ENCODE measurements around the gene DDX42.
A peak's percentile ranks its signal among the peaks of the same experiment; 100 is the strongest.

Gene DDX42

DNA sequence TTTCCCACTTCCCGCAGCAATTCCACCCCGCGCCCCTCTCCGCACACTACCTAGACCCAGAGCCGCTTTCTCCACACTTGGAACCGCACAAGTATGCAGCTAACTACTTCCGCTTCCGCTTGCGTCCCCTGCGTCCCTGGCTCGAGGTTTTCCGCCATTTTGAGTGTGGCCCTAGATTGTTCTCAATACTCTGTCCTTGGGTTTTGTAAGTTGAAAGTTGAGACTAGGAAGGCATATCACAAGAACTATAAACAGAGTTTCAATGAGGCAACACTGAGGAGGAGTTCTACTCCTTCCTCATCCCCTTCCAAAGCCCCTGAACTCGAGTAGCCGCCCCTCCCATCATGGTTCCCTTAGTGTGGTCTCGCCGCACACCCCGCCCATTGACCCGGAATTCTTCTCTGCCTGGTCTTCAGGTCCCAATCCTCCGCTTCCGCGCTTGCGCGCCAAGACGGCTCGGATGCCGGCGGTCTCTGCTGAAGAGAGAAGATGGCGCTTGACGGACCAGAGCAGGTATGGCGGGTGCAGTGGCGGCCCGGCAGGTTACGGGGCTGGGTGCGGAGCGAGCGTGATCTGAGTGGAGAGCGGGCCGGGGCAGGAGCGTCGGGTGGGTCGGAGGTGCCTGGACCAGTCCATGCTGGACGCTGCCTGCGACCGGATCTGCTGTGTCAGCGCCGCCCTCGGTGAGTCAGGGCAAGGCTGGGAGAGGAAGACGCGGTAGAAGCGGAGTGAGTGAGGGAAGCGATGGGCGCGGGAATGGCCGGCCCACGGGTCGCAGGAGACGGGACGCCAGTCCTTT is 53.2 kb downstream of the DDX42 start, which contains the start of the genes FTSJ3 and PSMC5:
Gene FTSJ3 (minus strand): TSS at position 662 of the 799 bp plus-strand sequence. CDS start 761 bp downstream, outside the sequence.
Gene PSMC5 (plus strand): TSS at position 430 of the 799 bp plus-strand sequence. CDS start 60 bp downstream, at position 490.
- peak; percentile 97 for DNase-seq
- peak within 1 kb of the TSS; percentile 94 for H3K4me3 ChIP-seq (ENCODE audit: low read depth, low read length)
- TF ChIP-seq, protein P1, sequence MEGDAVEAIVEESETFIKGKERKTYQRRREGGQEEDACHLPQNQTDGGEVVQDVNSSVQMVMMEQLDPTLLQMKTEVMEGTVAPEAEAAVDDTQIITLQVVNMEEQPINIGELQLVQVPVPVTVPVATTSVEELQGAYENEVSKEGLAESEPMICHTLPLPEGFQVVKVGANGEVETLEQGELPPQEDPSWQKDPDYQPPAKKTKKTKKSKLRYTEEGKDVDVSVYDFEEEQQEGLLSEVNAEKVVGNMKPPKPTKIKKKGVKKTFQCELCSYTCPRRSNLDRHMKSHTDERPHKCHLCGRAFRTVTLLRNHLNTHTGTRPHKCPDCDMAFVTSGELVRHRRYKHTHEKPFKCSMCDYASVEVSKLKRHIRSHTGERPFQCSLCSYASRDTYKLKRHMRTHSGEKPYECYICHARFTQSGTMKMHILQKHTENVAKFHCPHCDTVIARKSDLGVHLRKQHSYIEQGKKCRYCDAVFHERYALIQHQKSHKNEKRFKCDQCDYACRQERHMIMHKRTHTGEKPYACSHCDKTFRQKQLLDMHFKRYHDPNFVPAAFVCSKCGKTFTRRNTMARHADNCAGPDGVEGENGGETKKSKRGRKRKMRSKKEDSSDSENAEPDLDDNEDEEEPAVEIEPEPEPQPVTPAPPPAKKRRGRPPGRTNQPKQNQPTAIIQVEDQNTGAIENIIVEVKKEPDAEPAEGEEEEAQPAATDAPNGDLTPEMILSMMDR (IDR thresholded peaks at IDR 0.05; ENCODE audit: low read depth, low read length) = peak; percentile 58
- no peaks in the 10 kb centered on the region; the same call in none of the 2 replicates for H3K4me1 ChIP-seq
- H3K36me3 ChIP-seq = peaks cover 80% of the 10 kb centered on the region
- no peaks in the 10 kb centered on the region for H3K27me3 ChIP-seq
- no peaks in the 10 kb centered on the region for H3K9me3 ChIP-seq

- Histone ChIP-seq H3K36me3 (peaks cover 80% of the 10 kb centered on the region), H3K4me3 (ENCODE audit: low read depth, low read length) (peak overlapping the region; percentile 94), H3K4me1 (no peaks in the 10 kb centered on the region; the same call in none of the 2 replicates), H3K9me3 (no peaks in the 10 kb centered on the region), H3K27me3 (no peaks in the 10 kb centered on the region)
- DNase-seq = no peak
- TF ChIP-seq, protein P1 (IDR thresholded peaks at IDR 0.05; ENCODE audit: low read depth, low read length) = no peak
These were observed 53.8 kb downstream of the DDX42 start for GRCh38 chr17:63827801-63828221.

DNA sequence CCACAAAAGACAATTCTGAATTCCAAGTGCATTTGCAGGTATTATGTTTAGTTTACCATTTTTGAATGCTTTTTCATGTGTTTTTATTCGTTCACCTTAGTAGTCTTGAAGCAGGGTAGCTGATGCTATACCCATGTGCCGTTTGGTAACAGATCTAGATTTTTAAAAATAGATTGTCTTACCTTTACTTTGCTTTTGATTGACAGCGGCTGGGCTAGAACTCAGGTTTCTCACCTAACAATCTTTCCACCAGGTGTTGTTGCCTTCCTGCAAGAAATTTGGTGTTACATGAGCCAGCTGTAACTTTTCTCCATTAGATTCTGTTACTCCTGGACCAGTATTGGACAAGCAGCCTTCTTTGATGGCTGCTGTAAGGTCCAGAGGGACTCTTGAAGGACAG is 55.0 kb downstream of the DDX42 start:
- TF ChIP-seq, protein P1 (IDR thresholded peaks at IDR 0.05; ENCODE audit: low read depth, low read length) = no peak
- no peaks in the 10 kb centered on the region for H3K27me3 ChIP-seq
- no peak for DNase-seq
- peaks cover 80% of the 10 kb centered on the region for H3K36me3 ChIP-seq
- H3K4me1 ChIP-seq = no peaks in the 10 kb centered on the region; the same call in none of the 2 replicates
- H3K4me3 ChIP-seq (ENCODE audit: low read depth, low read length) = peak overlapping the region; percentile 94
- no peaks in the 10 kb centered on the region for H3K9me3 ChIP-seq

GRCh38 chr17:63830278-63830677 is 56.3 kb downstream of the DDX42 start:
- TF ChIP-seq, protein P1 (IDR thresholded peaks at IDR 0.05; ENCODE audit: low read depth, low read length) = no peak
- DNase-seq = no peak
- Histone ChIP-seq H3K4me1 (peaks cover 6% of the 10 kb centered on the region), H3K27me3 (no peaks in the 10 kb centered on the region), H3K36me3 (peaks cover 77% of the 10 kb centered on the region), H3K9me3 (no peaks in the 10 kb centered on the region), H3K4me3 (ENCODE audit: low read depth, low read length) (no peak overlapping the region)

DNA sequence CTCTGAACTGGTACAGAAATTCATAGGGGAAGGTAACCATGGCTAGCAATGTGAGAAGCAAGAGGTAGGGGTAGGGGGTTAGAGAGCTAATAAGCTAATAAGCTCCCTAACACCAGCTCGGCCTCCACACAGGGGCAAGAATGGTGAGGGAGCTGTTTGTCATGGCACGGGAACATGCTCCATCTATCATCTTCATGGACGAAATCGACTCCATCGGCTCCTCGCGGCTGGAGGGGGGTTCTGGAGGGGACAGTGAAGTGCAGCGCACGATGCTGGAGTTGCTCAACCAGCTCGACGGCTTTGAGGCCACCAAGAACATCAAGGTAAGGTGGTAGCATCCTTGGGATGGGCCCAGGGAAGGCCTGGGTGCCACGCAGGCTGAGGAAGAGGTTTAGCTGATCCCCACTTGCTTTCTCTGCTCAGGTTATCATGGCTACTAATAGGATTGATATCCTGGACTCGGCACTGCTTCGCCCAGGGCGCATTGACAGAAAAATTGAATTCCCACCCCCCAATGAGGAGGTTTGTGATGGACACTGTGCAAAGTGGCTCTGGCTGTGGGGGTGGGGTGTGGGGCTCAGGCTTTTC is 57.0 kb downstream of the DDX42 start:
- no peak for DNase-seq
- Histone ChIP-seq H3K27me3 (no peaks in the 10 kb centered on the region), H3K4me1 (peaks cover 7% of the 10 kb centered on the region), H3K9me3 (no peaks in the 10 kb centered on the region), H3K4me3 (ENCODE audit: low read depth, low read length) (no peak overlapping the region), H3K36me3 (peaks cover 77% of the 10 kb centered on the region)
- TF ChIP-seq, protein P1 (IDR thresholded peaks at IDR 0.05; ENCODE audit: low read depth, low read length) = no peak

Data from BE2C (cell line).